GM19463 (cell line): ENCODE data around the gene ZNF791.
"Not testable (repeated sequence)": the region's sequence is repeated elsewhere in the genome, so short reads cannot be mapped to it uniquely, and the experiment has no call there.

Source experiments
- ATAC-seq: cut with Tn5 transposase; IDR thresholded peaks from one replicate; pipeline ENCODE4 v1.9.1; 2021; ENCODE audit warnings: mild to moderate bottlenecking, moderate library complexity; ENCODE audit not compliant: unreplicated experiment

The ZNF791 gene

DNA sequence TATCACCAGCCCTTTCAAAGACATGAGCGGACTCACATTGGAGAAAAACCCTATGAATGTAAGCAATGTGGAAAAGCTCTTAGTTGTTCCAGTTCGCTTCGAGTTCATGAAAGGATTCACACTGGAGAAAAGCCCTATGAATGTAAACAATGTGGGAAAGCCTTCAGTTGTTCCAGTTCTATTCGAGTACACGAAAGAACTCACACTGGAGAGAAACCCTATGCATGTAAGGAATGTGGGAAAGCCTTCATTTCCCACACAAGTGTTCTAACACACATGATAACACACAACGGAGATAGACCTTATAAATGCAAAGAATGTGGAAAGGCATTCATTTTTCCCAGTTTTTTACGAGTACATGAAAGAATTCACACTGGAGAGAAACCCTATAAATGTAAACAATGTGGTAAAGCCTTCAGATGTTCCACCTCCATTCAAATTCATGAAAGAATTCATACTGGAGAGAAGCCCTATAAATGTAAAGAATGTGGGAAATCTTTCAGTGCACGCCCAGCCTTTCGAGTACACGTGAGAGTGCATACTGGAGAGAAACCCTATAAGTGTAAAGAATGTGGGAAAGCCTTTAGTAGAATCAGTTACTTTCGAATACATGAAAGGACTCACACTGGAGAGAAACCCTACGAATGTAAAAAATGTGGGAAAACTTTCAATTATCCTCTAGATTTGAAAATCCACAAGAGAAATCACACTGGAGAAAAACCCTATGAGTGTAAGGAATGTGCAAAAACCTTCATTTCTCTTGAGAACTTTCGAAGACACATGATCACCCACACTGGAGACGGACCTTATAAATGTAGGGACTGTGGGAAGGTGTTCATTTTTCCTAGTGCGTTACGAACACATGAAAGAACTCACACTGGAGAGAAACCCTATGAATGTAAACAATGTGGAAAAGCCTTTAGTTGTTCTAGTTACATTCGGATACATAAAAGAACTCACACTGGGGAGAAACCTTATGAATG is 17.6 kb downstream of the ZNF791 start:
- no peak for ATAC-seq

GRCh38 chr19:12629215-12629614 is 18.5 kb downstream of the ZNF791 start:
- ATAC-seq: no peak

DNA sequence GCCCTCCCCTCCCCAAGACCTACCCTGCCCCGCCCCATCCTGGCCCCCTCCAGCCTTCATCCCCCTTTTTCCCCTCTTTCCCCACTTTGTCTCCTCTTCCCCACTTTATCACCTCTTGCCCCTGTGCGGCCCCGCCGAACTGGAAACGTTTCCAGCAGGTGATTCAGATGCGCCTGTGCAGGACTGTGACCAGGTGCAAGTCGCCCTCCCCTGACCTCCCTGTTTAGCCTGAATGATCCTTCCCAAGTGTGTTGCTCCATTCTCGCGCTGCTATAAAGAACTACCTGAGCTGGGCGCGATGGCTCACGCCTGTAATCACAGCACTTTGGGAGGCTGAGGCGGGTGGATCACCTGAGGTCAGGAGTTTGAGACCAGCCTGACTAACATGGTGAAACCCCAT is 25.9 kb downstream of the ZNF791 start:
- no peak for ATAC-seq

GRCh38 chr19:12638611-12639182 is 28.0 kb downstream of the ZNF791 start:
- no peak for ATAC-seq

- no peak for ATAC-seq
Observed at GRCh38 chr19:12639901-12640613, 29.3 kb downstream of the ZNF791 start.

DNA sequence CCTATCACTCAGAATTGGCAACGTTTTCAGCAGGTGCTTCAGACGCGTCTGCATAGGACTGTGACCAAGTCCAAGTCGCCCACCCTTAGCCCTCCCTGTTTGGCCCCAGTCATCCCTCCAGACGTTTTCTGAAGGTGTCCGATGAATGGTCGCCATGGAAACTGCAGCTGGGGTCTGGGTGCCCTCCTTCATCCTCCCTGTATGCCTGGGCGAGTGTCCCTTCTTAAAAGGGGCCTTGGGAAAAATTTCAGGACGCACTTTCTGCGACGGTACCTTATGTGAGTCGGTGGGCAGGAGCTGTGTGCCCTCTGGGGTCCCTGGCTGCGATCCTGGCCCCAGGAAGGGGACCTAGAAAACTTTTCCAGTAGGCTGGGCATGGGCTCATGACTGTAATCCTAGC is 30.7 kb downstream of the ZNF791 start:
- no peak for ATAC-seq

- ATAC-seq: no peak
Observed at GRCh38 chr19:12642506-12642905, 31.8 kb downstream of the ZNF791 start.

DNA sequence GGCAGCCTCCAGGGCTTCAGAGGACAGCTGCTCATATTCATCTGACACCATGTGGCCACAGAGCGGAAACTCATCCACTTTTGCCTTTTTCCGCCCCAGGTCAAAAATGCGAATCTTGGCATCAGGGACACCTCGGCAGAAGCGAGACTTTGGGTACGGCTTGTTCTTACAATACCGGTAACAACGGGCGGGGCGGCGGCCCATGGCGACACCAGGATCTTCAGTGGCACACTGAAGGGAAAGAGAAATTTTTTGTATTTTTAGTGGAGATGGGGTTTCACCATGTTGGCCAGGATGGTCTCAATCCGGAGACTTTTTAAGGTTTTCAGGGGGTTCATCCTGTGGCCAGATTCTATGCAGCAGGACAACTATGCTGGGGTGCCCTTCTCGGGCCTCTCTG is 33.0 kb downstream of the ZNF791 start:
- not testable (repeated sequence) for ATAC-seq

- ATAC-seq: no peak
Observed at GRCh38 chr19:12646551-12646950, 35.8 kb downstream of the ZNF791 start.

- ATAC-seq: no peak
Observed at GRCh38 chr19:12647047-12647446, 36.3 kb downstream of the ZNF791 start.

GRCh38 chr19:12647490-12648071 is 36.9 kb downstream of the ZNF791 start:
- ATAC-seq: no peak

DNA sequence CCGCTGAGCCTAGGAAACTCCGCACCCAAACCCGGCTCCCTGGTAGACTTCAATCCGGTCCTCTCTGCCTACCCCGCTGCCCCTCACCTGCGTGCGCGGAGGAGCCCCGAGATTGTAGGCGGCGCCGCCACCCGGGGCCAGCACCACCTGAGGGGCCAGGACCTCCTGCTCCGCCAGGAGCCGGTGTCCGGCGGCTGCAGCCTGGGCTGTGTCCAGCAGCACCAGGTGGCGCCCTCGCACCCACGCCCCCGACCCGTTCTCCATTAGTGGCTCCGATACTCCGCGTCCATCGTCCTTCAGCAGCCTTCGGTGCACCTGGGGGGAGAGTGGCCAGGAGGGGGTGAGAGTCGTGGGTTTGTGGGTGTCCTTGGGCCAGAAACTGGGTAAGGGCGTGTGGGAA is 37.4 kb downstream of the ZNF791 start:
- ATAC-seq: no peak

DNA sequence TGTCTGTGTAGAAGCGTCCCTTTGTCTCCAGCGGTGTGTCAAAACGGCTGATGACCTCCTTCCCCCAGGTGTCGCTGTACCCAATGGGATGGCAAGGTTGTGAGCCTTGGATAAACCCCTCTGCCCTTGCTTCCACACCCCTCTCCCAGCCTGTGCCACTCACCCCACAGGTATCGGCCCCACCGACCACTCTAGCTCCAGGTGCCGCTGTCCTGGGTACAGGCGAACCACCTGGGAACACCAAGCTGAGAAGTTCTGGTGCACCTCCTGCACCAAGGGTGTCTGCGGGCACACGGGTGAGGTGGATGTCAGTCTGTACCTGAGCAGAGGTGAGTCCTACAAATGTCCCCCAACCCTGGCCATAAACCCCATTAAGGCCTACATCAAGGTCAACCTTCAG is 39.2 kb downstream of the ZNF791 start:
- ATAC-seq: no peak

GRCh38 chr19:12652219-12652618 is 41.5 kb downstream of the ZNF791 start:
- ATAC-seq: no peak

DNA sequence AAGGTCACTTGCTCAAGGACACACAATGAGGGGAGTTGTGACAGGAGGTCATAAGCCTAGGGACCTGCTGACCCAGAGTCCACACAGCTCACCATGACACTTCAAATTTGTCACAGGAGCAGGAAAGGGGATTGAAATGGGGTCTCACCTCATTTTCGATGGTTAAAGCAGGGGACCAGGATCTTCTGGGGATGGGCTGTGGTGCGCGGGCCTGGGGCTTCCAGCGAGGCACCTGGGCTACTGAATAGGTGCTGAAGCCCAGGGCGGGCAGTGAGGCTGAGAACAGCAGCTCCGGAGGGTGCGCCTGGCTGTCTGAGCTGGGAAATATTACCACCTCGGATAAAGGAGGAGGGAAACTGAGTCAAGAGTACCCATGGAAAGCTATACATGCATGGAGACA is 44.8 kb downstream of the ZNF791 start:
- no peak for ATAC-seq

DNA sequence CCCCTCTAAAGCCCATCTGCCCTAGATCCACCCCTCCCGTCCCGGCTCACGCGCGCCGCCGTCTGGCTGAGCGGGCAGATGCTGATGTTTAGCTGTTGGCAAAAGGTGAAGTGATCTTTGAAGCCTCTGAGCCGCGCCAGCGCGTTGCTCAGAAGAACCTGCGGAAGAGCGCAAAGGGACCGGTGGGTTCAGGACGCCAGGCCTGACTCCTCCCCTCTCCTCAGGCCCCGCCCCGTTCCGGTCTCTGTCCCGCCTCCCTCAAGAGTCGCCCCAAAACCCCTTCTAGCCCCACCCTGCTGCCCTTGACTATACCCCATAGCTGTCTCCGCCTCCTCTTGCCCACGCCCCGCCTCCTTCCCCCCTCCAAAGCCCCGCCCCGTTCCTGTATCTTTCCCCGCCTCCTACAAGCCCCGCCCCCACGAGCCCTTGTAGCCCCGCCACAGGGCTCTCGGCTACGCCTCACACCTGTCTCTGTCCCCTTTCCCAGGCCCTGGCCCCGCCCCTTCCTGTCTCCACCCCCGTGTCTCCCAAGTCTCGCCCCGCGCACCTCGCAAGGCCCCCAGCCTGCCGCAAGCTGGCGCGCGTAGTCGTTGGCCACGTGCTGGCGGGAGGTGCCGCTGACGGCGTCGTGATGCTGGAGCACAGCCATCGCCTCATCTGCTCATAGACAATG is 46.3 kb downstream of the ZNF791 start:
- no peak for ATAC-seq

GRCh38 chr19:12657966-12658365 is 47.2 kb downstream of the ZNF791 start:
- ATAC-seq: no peak

- ATAC-seq: no peak
Observed at GRCh38 chr19:12660980-12661379, 50.3 kb downstream of the ZNF791 start.

- ATAC-seq: no peak
Observed at GRCh38 chr19:12664406-12665280, 53.9 kb downstream of the ZNF791 start.

DNA sequence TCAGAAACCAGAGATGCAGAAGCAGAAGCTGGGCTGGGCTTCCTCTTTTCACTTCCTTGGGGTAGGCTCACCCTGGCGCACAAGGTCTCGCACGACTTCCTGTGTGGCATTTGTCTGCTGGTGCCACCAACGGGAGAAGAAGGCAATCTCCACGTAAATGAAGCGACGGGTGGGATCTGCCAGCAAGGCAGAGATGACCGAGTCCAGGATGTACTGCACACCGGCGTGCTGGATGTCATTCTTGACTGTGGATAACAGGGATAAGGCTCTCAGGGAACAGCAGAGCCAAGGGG is 54.5 kb downstream of the ZNF791 start:
- no peak for ATAC-seq
